HG02588 (cell line): Measurements from ENCODE around the gene WWP2.

Experiments
- ATAC-seq: cut with Tn5 transposase; IDR thresholded peaks from one replicate; pipeline ENCODE4 v1.9.1; 2021; ENCODE audit warnings: mild to moderate bottlenecking, moderate library complexity; ENCODE audit not compliant: unreplicated experiment

The WWP2 gene

DNA sequence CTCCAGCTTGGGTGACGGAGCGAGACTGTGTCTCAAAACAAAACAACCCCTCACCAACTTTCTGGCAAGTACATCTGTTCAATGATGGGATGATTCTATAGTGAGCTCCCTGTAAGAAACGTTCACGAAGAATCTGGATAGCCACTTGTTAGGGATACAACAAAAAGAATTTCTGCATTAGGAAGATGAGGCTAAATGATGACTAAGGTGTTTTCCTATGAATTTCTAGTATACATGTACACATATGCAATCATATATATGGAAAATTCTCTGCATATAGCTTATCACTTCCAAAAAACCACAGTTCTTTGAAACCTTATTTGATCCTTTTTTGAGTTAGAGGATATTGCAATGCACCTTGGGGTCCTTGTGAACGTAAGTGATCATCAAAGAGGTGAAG lies 124.6 kb downstream of the WWP2 start:
- no peak for ATAC-seq

DNA sequence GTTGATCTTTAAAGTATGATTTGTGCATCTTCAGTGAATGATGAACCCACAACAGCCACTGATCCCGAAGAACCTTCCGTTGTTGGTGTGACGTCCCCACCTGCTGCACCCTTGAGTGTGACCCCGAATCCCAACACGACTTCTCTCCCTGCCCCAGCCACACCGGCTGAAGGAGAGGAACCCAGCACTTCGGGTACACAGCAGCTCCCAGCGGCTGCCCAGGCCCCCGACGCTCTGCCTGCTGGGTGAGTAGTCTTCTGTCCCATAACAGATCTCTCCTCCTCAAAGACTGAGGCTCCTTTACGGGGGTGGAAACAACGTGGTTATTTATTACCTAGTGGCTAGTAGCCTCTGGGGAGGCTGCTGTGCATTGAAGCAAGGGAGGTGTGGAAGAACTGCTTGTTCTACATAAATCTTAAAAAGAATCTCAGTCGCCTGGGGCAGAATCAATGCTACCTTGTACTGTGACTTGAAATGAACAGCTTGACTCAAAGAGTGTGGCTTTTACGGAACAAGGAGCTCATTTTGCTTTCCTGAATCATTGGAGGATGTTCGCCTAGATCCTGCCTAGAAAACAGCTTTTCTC lies 126.0 kb downstream of the WWP2 start:
- no peak for ATAC-seq

DNA sequence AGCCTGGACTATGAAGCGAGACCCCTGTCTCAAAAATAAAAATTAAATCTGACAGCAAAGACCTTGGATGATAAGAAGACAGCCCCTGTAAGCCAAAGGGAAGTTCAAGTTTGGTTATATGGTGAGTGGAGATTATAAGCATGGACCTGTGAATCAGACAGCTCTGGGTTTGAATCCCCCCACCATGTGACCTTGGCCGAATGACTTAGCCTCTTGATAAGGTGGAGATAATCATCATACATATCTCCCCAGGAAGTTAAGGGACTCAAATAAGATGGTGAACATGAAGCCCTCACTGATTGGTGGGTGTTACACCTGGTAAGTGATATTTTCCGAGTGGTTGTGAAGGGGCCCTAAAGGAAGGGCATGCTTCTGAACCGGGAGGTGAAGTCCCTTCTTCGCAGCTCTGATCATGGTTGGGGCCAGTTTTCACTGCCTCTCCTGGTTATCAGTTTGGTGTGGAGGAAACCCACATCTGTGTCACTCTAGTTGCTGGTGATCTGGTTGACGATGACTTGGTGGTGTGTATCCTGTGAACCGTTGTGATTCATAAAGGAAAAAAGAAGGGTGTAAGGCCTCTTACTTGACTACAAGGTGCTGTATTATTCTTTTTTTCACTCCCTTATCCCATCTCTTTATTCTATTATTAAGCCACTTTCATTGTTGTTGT lies 127.3 kb downstream of the WWP2 start:
- ATAC-seq, result no peak

DNA sequence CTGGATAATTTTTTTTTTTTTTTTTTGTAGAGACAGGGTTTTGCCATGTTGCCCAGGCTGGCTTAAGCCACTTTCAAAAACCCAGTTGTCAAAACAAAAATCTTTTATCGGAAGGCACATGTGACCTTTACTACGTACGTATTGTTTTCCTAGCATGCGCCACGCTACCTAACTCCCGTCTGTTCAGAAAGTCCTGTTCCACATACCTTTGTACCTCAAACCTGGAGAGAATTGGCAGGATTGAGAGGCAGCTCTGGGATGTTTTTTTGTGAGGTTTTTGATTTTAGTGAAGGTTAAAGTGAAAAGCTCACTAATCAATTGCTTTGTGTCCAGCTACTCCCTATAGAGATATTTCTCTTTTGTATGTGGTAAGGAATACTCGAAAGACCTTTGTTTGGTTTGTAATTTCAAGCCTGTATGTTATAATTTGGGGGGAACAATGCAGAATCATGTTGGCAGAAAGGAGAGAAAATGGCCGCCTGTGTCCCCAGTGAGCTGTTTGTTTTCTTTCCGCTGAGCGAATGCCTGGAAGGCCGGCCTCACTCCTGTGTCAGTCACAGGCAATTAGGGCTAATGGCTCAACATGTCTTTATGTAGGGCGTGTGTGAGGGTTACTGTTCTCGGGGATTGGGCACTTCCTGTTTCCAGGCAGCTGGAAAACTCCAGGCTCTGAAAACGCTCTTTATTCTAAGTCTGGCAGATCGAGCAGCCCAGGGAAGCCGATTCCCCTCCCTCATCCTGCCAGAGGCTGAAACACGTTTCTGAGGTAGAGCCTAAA lies 128.2 kb downstream of the WWP2 start:
- ATAC-seq, result no peak

DNA sequence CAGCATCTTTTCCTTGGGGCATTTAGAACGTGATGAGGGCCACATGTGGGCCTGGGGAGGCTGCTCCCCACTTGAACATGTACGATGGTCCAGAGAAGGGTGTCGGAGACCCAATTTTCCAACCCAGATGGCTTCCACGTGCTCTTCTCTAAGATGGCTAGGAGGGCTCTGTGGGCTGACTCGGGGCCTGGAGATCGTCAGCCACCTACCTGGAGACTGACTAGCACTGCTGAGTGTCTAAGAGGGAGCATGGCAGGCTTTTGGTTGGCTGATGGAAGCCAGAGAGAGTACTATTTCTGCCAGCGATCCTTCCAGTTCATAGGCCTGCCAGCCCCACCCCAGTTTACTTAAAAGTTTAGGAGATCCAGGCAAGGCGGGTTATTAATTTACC lies 128.8 kb downstream of the WWP2 start:
- ATAC-seq, result no peak

DNA sequence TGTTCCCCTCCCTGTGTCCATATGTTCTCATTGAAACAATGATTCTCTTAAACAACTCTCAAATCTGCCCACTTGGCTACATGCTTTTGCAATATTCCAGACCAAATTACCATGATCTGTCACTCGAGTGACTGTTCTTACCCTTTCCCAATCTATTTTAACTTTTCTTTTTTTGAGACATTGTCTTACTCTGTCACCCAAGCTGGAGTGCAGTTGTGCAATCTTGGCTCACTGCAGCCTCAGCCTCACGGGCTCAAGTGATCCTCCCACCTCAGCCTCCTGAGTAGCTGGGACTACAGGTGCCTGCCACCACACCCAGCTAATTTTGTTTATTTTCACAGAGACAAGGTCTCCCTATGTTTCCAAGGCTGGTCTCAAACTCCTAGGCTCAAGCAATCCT lies 130.2 kb downstream of the WWP2 start:
- no peak for ATAC-seq

DNA sequence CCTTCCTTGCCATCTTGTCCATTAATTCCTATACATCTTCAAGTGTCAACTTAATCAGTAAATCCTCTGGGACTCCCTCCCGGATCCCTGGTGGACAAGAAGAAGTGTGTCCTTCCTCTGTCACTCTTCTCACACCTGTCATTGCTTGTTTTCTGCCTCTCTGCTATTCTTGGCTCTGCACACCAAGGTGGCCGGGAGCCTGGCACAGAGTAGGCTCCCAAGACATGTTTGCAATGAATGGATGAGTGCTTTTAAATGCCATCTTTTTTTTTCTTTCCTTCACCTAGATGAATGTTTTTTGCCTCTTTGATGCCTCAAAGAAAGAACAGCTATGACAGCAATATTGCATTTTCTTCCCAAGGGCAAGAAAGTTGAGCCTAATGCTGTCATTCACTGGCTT lies 131.0 kb downstream of the WWP2 start:
- ATAC-seq, result no peak

DNA sequence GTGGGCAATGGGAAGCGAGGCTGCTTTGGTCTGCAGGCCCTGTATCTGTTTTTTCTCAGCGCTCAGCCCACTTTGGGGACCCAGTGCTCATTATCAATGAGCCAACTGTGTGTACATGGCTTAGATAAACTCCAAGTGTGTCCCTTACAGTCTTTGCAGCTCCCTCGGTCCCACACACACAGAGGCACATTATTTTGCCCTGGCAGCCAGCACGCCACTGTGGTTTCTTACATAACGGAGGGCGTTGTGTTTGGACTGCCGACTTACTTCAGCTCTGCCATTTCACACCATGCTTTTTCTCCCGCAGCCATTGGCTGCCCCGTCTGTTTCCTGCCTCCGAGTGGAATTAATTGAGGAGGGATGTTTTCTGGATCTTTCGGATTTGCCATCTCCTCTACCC lies 132.5 kb downstream of the WWP2 start:
- ATAC-seq, result no peak

DNA sequence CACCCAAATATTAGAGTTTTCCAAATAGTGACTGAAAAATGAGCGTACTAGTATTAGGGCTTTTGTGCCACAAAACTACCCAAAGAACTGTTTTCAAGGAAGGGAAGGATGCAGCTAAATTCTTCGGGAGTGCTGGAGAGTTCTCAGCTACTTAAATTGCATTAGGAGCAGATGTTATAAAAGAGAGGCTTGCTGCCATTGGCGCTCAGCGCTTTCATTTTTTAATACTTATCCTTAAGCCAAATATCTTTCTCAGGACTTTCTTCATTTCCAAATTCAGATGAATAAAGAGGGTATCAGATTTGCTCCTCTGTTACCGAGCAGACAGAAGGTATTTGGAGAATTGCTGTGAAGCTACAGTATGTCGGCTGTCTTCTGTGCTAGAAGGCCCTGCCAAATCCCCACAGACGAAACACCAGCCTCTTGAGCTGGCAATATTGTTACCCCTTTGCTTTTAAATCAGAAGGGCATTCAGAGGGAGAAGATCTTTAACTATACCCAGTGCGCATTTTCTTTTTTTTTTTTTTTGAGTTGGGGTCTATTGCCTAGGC lies 141.8 kb downstream of the WWP2 start:
- ATAC-seq, result no peak

DNA sequence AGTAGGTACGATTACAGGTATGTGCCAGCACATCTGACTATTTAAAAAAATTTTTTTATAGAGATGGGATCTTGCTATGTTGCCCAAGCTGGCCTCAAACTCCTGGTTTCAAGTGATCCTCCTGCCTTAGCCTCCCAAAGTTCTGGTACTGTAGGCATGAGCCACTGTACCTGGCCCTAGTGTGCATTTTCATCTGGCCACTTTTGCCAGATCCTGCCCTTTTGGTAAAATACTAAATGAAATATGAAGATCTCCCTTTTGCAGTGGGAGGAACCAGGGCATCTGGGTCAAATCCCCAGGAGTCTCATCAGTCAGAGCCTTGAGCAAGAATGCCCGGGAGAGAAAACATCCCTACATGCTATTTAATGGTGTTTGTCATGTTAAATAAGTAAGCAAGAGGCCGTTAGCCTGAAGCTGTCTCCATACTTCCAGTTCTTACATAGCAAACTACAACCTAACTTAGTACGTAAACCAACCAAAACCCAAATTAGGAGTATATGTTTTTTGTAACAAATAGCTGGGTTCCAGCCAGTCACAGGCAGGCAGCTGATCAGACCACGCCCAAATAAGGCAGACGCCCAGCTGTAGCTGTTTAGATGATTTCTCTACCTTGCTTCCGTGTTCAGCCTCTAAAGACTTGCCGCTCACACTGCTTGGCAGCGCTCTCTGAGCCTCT lies 142.5 kb downstream of the WWP2 start:
- no peak for ATAC-seq

DNA sequence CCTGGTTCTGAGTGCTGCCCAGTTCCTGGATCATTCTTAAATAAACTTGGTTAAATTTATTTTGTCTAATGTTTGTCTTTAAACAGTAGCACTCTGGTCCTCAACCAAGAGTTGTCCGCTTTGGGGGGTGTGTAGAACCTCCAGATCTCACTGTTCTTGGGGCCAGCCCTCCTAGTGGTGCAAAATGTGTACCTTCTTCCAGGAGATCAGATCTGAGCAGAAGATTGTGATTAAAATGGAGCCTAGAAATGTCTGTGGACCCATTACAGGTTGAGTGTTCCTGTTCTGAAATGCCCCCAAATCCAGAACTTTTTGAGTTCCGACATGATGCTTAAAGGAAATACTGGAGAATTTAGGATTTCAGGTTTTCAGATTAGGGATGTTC lies 143.0 kb downstream of the WWP2 start:
- no peak for ATAC-seq

DNA sequence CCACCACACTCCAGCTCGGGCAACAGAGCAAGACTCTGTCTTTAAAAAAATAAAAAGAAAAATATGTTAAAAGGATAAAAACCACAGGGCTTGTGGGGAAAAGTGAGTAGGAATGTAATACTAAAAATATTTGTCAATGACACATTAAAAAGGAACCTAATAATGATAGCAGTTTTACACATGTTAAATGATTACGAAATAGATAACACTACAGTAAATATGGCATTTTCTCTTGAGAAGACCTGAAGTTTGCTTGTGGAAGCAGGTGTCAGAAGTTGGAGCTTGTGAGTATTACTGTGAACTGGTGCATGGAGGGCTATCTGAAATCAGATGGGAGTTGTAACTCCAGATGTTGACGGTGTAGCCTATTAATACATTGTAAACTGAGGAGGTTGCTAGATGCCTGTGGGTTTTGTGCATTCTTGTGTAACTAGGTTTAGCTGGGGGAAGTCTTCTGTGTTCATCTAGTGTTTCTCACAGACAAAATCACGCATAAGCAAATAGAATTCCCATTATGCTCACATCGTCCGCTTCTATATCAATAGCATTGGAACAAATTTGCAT lies 144.8 kb downstream of the WWP2 start:
- ATAC-seq, result no peak

DNA sequence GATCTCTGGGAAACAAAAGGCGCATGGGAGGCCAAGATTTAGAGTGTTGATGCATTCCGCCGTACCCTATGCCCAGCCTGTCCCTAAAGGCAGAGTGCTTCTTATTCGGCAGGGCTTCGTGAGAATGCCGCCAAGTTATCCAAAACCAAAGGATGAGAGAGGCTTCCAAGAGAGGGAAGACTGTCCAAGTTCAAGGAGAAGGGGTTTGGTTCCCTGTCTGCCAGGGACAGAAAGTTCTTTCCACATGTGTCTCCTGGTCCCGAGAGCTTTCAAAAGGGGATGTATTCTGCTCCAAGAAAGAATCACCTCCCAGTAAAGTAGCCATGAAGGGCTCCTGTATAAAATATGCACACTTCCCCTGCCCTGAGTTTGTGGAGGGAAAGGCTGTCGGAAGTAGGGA lies 146.9 kb downstream of the WWP2 start:
- no peak for ATAC-seq

DNA sequence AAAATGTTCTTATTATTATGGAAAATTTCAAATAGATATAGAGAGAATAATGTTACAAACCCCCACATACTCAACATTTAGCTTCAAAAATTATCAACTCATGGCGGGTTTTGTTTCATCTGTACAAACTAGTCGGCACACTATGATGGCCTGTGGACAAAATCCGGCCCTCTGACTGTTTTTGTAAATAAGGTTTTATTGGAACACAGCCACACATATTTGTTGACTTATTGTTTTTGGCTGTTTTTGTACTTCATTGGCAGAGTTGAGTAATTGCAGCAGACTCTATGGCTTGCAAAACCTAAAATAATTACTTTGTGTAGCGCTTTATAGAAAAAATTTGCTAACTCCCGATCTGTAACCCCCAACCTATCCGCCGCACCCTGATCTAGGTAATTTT lies 147.6 kb downstream of the WWP2 start:
- no peak for ATAC-seq

DNA sequence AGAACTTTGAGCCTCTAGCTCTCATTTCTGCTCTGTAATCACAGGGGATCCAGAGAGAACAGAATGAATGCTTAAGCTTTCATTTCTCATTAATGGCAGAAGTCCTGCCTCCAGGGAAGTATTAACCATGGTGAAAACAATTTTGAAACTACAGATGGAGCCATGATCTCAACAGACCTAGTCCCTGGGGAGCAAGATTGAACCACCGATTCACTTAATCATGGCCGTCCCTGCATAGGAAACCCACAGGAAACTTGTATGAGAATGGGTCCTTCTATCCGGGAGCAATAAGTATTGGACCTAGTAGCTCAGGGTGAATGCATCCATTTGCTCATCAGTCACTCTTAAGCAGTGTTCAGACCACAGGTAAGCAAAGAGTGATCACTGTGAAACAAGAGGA lies 148.8 kb downstream of the WWP2 start:
- no peak for ATAC-seq

DNA sequence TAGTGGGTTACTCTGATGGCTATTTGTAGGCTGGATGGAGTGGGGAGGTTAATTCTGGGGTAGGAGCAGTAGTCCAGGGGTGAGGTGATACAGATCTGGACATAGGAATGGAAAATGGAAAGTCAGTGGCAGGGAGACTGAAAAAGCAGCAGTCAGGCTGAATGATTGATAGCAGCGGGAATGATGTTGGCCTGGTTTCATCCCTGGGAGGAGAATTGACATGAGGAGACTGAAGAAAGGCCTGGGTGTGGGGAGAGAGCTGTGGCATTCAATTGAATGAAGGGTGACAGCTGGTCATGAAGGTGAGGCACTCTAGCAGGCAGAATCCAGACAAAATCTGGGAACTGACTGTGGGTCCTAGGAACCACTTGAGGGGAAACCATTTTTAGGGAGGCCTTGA lies 154.3 kb downstream of the WWP2 start:
- ATAC-seq, result no peak

DNA sequence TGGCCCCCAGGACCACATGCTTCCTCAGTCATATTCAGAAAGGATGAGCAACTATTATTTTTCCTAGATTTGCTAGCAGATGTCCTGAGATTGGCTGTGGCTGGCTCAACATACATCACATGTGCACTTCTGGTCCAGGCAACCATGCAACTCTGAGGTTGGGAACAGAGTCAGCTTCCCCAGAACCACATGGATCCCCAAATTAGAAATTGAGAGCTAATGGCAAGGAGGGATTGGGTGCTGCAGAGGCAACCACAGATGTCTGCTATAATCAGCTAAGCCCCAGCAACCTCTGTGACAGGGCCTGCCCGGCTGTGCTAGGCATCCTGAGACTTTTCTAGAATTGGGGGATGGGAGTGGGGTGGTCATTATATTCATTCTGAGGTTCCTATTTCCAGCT lies 155.2 kb downstream of the WWP2 start:
- ATAC-seq, result no peak

DNA sequence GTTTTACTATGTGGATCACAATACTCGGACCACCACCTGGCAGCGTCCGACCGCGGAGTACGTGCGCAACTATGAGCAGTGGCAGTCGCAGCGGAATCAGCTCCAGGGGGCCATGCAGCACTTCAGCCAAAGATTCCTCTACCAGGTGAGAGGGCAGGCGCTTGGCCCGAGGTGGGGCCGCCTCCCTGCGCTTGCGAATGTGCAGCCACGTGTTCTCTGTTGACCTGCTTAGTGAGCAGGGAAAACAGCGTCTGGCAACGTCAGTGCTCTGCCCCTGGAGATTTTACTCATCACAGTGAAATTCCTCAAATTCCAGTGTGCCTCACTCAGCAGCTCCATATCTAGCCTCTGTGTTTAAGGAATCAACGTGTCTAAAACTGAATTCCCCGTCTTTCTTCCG lies 155.6 kb downstream of the WWP2 start:
- no peak for ATAC-seq

DNA sequence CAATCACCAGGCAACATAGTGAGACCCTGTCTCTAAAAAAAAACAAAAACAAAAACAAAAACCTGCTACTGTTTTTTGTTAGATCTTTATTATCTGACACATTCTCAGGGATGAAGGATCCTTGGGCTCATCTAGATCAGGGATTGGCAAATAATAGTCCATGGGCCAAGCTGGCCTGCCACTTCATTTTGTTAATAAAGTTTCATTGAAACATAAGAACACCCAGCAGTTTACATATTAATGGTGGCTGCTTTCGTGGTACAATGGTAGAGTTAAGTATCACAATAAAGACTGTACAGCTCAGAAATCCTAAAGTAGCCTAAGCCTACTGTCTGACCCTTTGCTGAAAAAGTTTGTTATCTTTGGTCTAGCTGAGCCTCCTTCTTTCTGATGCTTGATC lies 156.1 kb downstream of the WWP2 start:
- ATAC-seq, result no peak

DNA sequence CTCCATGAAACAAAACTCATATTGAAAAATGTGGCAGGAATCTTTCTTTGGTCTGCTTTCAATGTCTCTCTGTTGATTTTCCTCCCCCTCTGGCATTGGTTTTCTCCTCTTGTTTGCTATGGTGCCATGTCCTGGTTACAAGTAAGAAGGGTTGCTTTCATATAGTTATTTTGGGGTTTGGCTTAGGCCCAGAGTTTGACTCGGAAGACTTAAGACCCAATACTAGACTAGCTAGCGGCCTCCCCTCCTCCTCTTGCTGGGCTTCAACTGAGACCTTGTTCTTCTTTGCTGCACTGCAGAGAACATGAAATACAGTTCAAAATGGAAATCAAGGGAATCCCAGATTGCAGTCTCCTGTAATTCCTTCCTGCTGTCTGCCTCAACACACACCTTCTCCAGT lies 159.0 kb downstream of the WWP2 start:
- no peak for ATAC-seq

DNA sequence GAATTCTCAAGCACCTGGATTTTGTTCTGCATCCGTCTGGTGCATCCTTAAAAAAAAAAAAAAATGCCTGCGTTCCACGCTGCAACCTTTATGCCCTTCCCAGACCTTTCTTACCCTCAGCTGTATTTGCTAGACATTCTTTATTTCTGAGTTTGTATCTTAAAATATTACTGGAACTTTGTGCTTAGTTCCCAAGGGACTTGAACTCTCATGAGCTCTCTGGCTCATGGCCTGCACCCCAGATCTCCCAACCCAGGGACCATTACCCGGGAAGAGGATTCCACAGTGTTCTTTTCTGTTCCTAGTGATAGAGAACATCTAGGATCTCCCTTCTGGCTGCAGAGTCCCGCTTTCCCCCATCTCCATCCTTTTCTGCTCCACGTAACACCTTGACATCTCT lies 160.1 kb downstream of the WWP2 start:
- ATAC-seq, result no peak
